HepG2 (cell line): ENCODE measurements around the gene CRABP1. TPM values are rescaled to one million over a fixed set of nuclear protein-coding genes. Genes with fewer than 3 reads are reported as not detected.

Source experiments
- AGO1 ChIP-seq: fragments of 200-400 bp; formaldehyde crosslinking; IDR thresholded peaks from 2 replicates; pipeline ENCODE4 v1.6.1; 2017; ENCODE audit warnings: mild to moderate bottlenecking, low read depth, low read length, moderate library complexity; ENCODE audit not compliant: poor library complexity, severe bottlenecking
- DR1 ChIP-seq: sonication (generic); formaldehyde crosslinking; IDR thresholded peaks from 2 replicates; pipeline ENCODE4 v1.8.0; 2021; ENCODE audit warnings: mild to moderate bottlenecking, missing genetic modification reagents, inconsistent platforms
- ETV5 ChIP-seq: IDR thresholded peaks from 2 replicates; pipeline ENCODE4 v1.6.1; 2018; ENCODE audit warnings: missing biosample characterization, missing genetic modification reagents, inconsistent platforms, borderline replicate concordance
- FOXJ3 ChIP-seq: sonication (generic); formaldehyde crosslinking; IDR thresholded peaks from 2 replicates; pipeline ENCODE4 v1.4.0; 2020; ENCODE audit warnings: missing genetic modification reagents, mild to moderate bottlenecking, borderline replicate concordance
- HES4 ChIP-seq: sonication (generic); formaldehyde crosslinking; IDR thresholded peaks from 2 replicates; pipeline ENCODE4 v1.9.0; 2021; ENCODE audit warnings: mild to moderate bottlenecking, missing genetic modification reagents, borderline replicate concordance
- ISL2 ChIP-seq: sonication (generic); formaldehyde crosslinking; IDR thresholded peaks from 2 replicates; pipeline ENCODE4 v1.5.0; 2020; ENCODE audit warnings: missing genetic modification reagents
- KDM5B ChIP-seq: sonication (generic); formaldehyde crosslinking; IDR thresholded peaks from 2 replicates; pipeline ENCODE4 v1.4.0; 2020; ENCODE audit warnings: missing genetic modification reagents, mild to moderate bottlenecking, borderline replicate concordance
- KLF12 ChIP-seq: sonication (generic); formaldehyde crosslinking; IDR thresholded peaks from 2 replicates; pipeline ENCODE4 v1.4.0; 2020; ENCODE audit warnings: missing genetic modification reagents, borderline replicate concordance
- SRSF1 ChIP-seq: fragments of 200-400 bp; formaldehyde crosslinking; optimal IDR thresholded peaks from 2 replicates; pipeline ENCODE3; 2017; ENCODE audit warnings: mild to moderate bottlenecking, low read depth, low read length, moderate library complexity
- ZBTB4 ChIP-seq: sonication (generic); formaldehyde crosslinking; IDR thresholded peaks from 2 replicates; pipeline ENCODE4 v1.4.0; 2020; ENCODE audit warnings: missing genetic modification reagents, mild to moderate bottlenecking, borderline replicate concordance
- ZNF232 ChIP-seq: sonication (generic); formaldehyde crosslinking; IDR thresholded peaks from 2 replicates; pipeline ENCODE4 v1.4.0; 2020; ENCODE audit warnings: missing genetic modification reagents, borderline replicate concordance
- ZNF263 ChIP-seq: sonication (generic); formaldehyde crosslinking; IDR thresholded peaks from 2 replicates; pipeline ENCODE4 v1.4.0; 2020; ENCODE audit warnings: missing genetic modification reagents
- ZNF446 ChIP-seq: sonication (generic); formaldehyde crosslinking; IDR thresholded peaks from 2 replicates; pipeline ENCODE4 v1.5.0; 2020; ENCODE audit warnings: mild to moderate bottlenecking, missing genetic modification reagents
- ZSCAN29 ChIP-seq: sonication (generic); formaldehyde crosslinking; conservative IDR thresholded peaks from 2 replicates; pipeline ENCODE4 v1.4.0; 2020; ENCODE audit warnings: mild to moderate bottlenecking, missing genetic modification reagents
- polyA plus RNA-seq, 8 experiments: library from polyadenylated mRNA; depleted of rRNA in 3 of 8; stranded (reverse) in 7 of 8; unstranded in 1 of 8; fragments of >200 nt; fragmentation: Illumina TruSeq in 4 of 8; extraction: Trizol in 4 of 8; gene quantifications; 2 replicates each; pipeline versions ENCODE4 v1.2.1 to v1.2.3, GENCODE V29; 2011 to 2016; ENCODE audit warnings: low read depth in 4 of 8, missing spikeins in 1 of 8, mixed read lengths in 1 of 8; ENCODE audit not compliant: insufficient read depth in 1 of 8
- total RNA-seq, 5 experiments: library from RNA; depleted of rRNA; stranded (reverse); fragments of >200 nt; fragmentation: Illumina TruSeq; extraction: Trizol; gene quantifications; 2 replicates each; pipeline ENCODE4 v1.2.3, GENCODE V29; 2016; ENCODE audit warnings: low read depth in 1 of 5
- TF ChIP-seq, protein P1 (sequence below): sonication (generic); formaldehyde crosslinking; IDR thresholded peaks from 2 replicates; pipeline ENCODE4 v1.5.0; 2020; ENCODE audit warnings: mild to moderate bottlenecking, missing genetic modification reagents, borderline replicate concordance
- TF ChIP-seq, protein P2 (sequence below): sonication (generic); formaldehyde crosslinking; IDR thresholded peaks from 2 replicates; pipeline ENCODE4 v1.5.1; 2020; ENCODE audit warnings: mild to moderate bottlenecking, missing genetic modification reagents, borderline replicate concordance

The CRABP1 gene
- total and polyA plus RNA-seq, 2 of the 13 experiments (the other 11 are each of a cell fraction or from before 2014, with no cell fraction given): not detected

DNA sequence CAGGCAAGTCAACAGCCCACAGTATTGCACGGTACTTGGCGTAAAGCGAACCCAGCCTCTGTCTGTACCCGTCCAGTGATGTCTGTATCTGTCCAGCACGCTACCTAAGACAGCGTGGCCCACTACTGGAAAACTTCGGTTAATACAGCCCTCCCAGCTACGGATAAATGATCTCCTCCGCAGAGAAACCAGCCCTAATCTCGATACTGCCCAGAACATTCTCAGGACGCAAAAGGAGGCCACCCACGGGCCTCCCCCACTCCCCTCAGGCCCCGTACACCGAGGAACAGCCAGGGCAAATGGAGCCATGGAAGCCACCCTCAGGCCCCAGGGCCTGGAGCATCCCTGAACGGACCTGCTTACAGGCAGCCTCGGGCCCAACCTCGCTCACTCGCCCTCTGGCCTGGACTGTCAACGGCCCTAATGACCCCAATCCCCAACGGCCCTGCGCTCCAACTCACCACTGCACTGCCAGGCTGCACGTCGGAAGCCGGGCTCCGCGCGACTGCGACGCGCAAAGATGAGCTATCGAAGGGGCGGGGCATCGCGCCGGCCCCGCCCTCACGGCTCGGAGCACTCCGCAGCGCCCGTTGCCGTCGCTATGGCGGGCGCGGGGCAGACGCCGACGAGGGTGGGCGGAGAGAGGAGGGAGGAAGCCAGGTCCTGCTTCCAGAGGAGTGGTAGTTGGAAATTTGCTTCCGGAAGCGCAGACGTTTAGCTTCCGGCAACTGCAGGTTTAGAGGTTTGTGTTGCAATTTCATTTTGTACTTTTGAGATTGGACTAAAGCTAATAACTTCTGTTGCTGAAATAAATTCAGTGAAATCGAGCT is 40.8 kb upstream of the CRABP1 start, which contains the start of gene SKIC8 (continued):
- TF ChIP-seq, protein P1, sequence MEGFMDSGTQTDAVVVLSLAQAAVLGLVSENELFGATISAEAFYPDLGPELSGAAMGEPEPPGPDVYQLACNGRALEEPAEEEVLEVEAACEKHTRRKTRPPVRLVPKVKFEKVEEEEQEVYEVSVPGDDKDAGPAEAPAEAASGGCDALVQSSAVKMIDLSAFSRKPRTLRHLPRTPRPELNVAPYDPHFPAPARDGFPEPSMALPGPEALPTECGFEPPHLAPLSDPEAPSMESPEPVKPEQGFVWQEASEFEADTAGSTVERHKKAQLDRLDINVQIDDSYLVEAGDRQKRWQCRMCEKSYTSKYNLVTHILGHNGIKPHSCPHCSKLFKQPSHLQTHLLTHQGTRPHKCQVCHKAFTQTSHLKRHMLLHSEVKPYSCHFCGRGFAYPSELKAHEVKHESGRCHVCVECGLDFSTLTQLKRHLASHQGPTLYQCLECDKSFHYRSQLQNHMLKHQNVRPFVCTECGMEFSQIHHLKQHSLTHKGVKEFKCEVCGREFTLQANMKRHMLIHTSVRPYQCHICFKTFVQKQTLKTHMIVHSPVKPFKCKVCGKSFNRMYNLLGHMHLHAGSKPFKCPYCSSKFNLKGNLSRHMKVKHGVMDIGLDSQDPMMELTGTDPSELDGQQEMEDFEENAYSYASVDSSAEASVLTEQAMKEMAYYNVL (CRISPR knock-in tag): 0 out of 2 replicates have a peak, but pooled peaks have one; percentile 38
- TF ChIP-seq ZNF446 (CRISPR knock-in tag): no peak
- TF ChIP-seq ZSCAN29 (CRISPR knock-in tag): 0 out of 2 replicates have a peak, but pooled peaks have one; percentile 30
- TF ChIP-seq KLF12 (CRISPR knock-in tag): no peak
- peak; percentile 61; the same call in 1 of the 2 replicates for TF ChIP-seq DR1 (CRISPR knock-in tag)
- no peak for TF ChIP-seq HES4 (CRISPR knock-in tag)
- TF ChIP-seq, protein P2, sequence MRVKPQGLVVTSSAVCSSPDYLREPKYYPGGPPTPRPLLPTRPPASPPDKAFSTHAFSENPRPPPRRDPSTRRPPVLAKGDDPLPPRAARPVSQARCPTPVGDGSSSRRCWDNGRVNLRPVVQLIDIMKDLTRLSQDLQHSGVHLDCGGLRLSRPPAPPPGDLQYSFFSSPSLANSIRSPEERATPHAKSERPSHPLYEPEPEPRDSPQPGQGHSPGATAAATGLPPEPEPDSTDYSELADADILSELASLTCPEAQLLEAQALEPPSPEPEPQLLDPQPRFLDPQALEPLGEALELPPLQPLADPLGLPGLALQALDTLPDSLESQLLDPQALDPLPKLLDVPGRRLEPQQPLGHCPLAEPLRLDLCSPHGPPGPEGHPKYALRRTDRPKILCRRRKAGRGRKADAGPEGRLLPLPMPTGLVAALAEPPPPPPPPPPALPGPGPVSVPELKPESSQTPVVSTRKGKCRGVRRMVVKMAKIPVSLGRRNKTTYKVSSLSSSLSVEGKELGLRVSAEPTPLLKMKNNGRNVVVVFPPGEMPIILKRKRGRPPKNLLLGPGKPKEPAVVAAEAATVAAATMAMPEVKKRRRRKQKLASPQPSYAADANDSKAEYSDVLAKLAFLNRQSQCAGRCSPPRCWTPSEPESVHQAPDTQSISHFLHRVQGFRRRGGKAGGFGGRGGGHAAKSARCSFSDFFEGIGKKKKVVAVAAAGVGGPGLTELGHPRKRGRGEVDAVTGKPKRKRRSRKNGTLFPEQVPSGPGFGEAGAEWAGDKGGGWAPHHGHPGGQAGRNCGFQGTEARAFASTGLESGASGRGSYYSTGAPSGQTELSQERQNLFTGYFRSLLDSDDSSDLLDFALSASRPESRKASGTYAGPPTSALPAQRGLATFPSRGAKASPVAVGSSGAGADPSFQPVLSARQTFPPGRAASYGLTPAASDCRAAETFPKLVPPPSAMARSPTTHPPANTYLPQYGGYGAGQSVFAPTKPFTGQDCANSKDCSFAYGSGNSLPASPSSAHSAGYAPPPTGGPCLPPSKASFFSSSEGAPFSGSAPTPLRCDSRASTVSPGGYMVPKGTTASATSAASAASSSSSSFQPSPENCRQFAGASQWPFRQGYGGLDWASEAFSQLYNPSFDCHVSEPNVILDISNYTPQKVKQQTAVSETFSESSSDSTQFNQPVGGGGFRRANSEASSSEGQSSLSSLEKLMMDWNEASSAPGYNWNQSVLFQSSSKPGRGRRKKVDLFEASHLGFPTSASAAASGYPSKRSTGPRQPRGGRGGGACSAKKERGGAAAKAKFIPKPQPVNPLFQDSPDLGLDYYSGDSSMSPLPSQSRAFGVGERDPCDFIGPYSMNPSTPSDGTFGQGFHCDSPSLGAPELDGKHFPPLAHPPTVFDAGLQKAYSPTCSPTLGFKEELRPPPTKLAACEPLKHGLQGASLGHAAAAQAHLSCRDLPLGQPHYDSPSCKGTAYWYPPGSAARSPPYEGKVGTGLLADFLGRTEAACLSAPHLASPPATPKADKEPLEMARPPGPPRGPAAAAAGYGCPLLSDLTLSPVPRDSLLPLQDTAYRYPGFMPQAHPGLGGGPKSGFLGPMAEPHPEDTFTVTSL: no peak
- TF ChIP-seq FOXJ3: no peak
- 0 out of 2 replicates have a peak, but pooled peaks have one; percentile 66 for TF ChIP-seq ZNF232 (CRISPR knock-in tag)
- peak; percentile 80 for TF ChIP-seq ZNF263 (CRISPR knock-in tag)
- 0 out of 2 replicates have a peak, but pooled peaks have one; percentile 37 for TF ChIP-seq ISL2 (CRISPR knock-in tag)
- TF ChIP-seq ETV5 (CRISPR knock-in tag): peak; percentile 76; the same call in 1 of the 2 replicates
- TF ChIP-seq ZBTB4 (CRISPR knock-in tag): no peak
- TF ChIP-seq SRSF1: peak; percentile 57
- peak; percentile 53 for TF ChIP-seq AGO1
- TF ChIP-seq KDM5B: peak; percentile 82; the same call in 1 of the 2 replicates
